GM12892 (cell line): Measurements from ENCODE around the gene HAPLN1.

ENCODE experiments used
- POLR2A ChIP-seq: IDR thresholded peaks from 2 replicates; pipeline ENCODE4 v1.6.1; 2011; ENCODE audit warnings: low read depth, low read length, control low read depth
- POLR2AphosphoS5 ChIP-seq: IDR thresholded peaks from 2 replicates; pipeline ENCODE4 v1.6.1; 2011; ENCODE audit warnings: low read depth, low read length, control low read depth
- TAF1 ChIP-seq: IDR thresholded peaks from 2 replicates; pipeline ENCODE4 v1.6.1; 2011; ENCODE audit warnings: low read depth, mild to moderate bottlenecking, control low read depth, low read length, borderline replicate concordance

DNA sequence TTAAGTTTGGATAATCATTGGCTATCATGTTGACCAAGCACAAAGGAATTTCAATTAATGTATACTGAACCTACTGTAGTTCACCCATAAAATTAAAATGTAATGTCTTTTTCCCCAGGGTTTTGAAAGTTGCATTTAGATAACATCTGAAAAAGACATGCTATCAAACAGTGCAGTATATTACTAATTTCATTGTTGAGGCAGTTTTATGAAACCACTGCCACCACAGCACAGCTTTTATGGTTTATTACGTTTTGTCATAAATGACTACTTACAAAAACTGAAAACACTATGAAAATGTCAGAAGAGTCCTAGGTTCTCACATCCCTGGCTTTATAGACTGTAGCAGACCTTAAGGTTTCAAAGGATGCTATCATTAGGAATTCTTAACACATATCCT, 32.0 kb upstream of the HAPLN1 start:
- TF ChIP-seq POLR2A (no peak), POLR2AphosphoS5 (no peak), TAF1 (no peak)
